ENCODE data around the gene EIF3F. TPM values are rescaled to one million over a fixed set of nuclear protein-coding genes. Genes with fewer than 3 reads are reported as not detected.

The EIF3F gene
- total and polyA plus RNA-seq, 2 of the 8 experiments (the other 6 are each of a cell fraction or from before 2014, with no cell fraction given) = 222 to 388 TPM

- no peaks in the 10 kb centered on the region for H4K20me1 ChIP-seq (replicated peaks in 1 of 2; ENCODE audit: control insufficient read depth in 1 of 2, insufficient read depth in 2 of 2, low read length in 2 of 2)
- H2AK5ac ChIP-seq (ENCODE audit: low read depth, low read length) = no peak overlapping the region
- no peak overlapping the region for H3K9ac ChIP-seq (replicated peaks in 1 of 4; ENCODE audit: extremely low read depth in 1 of 4, low read depth in 3 of 4, low read length in 3 of 4)
- H3K79me1 ChIP-seq (ENCODE audit: low read depth, low read length) = no peaks in the 10 kb centered on the region
- CTCF ChIA-PET (ENCODE audit: partially characterized antibody) = interaction anchor here (0.9 to 31.7 kb wide), 4 partner anchors 7 to 50 kb away, joined by 5 to 1283 read pairs (median 10); partner anchors contain the start of gene TUB
- no peak overlapping the region for H2AFZ ChIP-seq (ENCODE audit: low read length)
- H3K36me3 ChIP-seq (ENCODE audit: control insufficient read depth in 2 of 4, insufficient read depth in 4 of 4, low read length in 3 of 4) = no peaks in the 10 kb centered on the region
- H2BK5ac ChIP-seq (ENCODE audit: low read depth, low read length) = no peak overlapping the region
- 92% methylated on average over 2 of the region's 2 CpGs; no CpG with 5 or more reads in 1 of the 2 experiments for WGBS, 2 experiments (ENCODE audit: extremely low coverage in 1 of 2, insufficient coverage in 1 of 2, insufficient read length in 1 of 2, insufficient replicate concordance in 2 of 2, low coverage in 1 of 2, low lambda C conversion rate in 2 of 2, missing lambda C conversion rate in 1 of 2)
- H3K23ac ChIP-seq (ENCODE audit: insufficient read length) = no peak overlapping the region
- H4K91ac ChIP-seq (replicated peaks; ENCODE audit: insufficient read length, low read length) = no peak overlapping the region
- no peak overlapping the region for H2BK120ac ChIP-seq (replicated peaks; ENCODE audit: low read depth, low read length)
- H3K4me1 ChIP-seq (replicated peaks in 1 of 4; ENCODE audit: control insufficient read depth in 3 of 4, insufficient read depth in 4 of 4, low read length in 3 of 4) = no peaks in the 10 kb centered on the region; a peak in 1 of 7 replicates
- H2BK20ac ChIP-seq (ENCODE audit: low read length) = no peak overlapping the region
- H4K8ac ChIP-seq (ENCODE audit: extremely low read depth, insufficient read depth, low read length) = no peak overlapping the region
- no peak overlapping the region for H2BK12ac ChIP-seq (ENCODE audit: low read depth, low read length)
- H3K4ac ChIP-seq (replicated peaks; ENCODE audit: insufficient read length, low read depth, low read length) = no peak overlapping the region
- no peak overlapping the region for H3K56ac ChIP-seq (replicated peaks; ENCODE audit: insufficient read length, low read depth, low read length)
- no peak overlapping the region for H3K14ac ChIP-seq (ENCODE audit: insufficient read length)
- H3K27ac ChIP-seq (ENCODE audit: low read depth, low read length) = no peak overlapping the region
- H3K23me2 ChIP-seq (ENCODE audit: low read depth, low read length) = no peaks in the 10 kb centered on the region
- no peaks in the 10 kb centered on the region; a peak in 1 of 7 replicates for H3K27me3 ChIP-seq (replicated peaks in 1 of 4; ENCODE audit: control insufficient read depth in 3 of 4, extremely low read depth in 1 of 4, insufficient read depth in 3 of 4, low read length in 3 of 4)
- H3K4me3 ChIP-seq (ENCODE audit: extremely low read depth in 1 of 4, insufficient read depth in 2 of 4, low read depth in 3 of 4, low read length in 4 of 4) = no peak overlapping the region
- no peak overlapping the region for H3K4me2 ChIP-seq (ENCODE audit: insufficient read depth in 1 of 2, low read depth in 2 of 2, low read length in 2 of 2)
- POLR2A ChIA-PET (ENCODE audit: partially characterized antibody) = no interaction called here
- no peak overlapping the region for H2BK15ac ChIP-seq (ENCODE audit: low read length)
- H3K18ac ChIP-seq (ENCODE audit: extremely low read depth, low read length) = no peak overlapping the region
- H4K5ac ChIP-seq (ENCODE audit: insufficient read length, low read depth, low read length) = no peak overlapping the region
- H3K9me3 ChIP-seq (ENCODE audit: insufficient read depth in 2 of 2, low read depth in 1 of 2, low read length in 1 of 2) = no peaks in the 10 kb centered on the region
- peak in 1 of 2 experiments; percentile 11 for DNase-seq (ENCODE audit: low read depth in 1 of 2, low spot score in 2 of 2)
- TF ChIP-seq HDAC6 (IDR thresholded peaks at IDR 0.05; ENCODE audit: low read depth, low read length) (no peak), CBX5 (IDR thresholded peaks at IDR 0.05; ENCODE audit: low read depth, low read length) (no peak), BACH1 (IDR thresholded peaks at IDR 0.05; ENCODE audit: low read length) (no peak), TAF7 (optimal IDR thresholded peaks at IDR 0.05; ENCODE audit: borderline replicate concordance, low read depth, low read length) (no peak), KDM5A (IDR thresholded peaks at IDR 0.05; ENCODE audit: low read length) (no peak), PHF8 (conservative IDR thresholded peaks at IDR 0.05; ENCODE audit: low read depth, low read length) (no peak), JUND (IDR thresholded peaks at IDR 0.05; ENCODE audit: low read length) (no peak), KDM4A (IDR thresholded peaks at IDR 0.05; ENCODE audit: low read depth, low read length, severe bottlenecking) (no peak), SP2 (IDR thresholded peaks at IDR 0.05; ENCODE audit: low read length) (no peak), RXRA (IDR thresholded peaks at IDR 0.05; ENCODE audit: insufficient read depth, low read depth, low read length) (no peak), SRF (IDR thresholded peaks at IDR 0.05; ENCODE audit: low read depth, low read length) (no peak), ASH2L (IDR thresholded peaks at IDR 0.05; ENCODE audit: low read length) (no peak)
- FAIRE-seq = no peak
- H3K79me2 ChIP-seq (ENCODE audit: control insufficient read depth in 1 of 2, insufficient read depth in 2 of 2, low read length in 2 of 2) = no peaks in the 10 kb centered on the region
Measured at GRCh38 chr11:8040921-8041285, 53.8 kb downstream of the EIF3F start.

Data from H1 (cell line).